PFSK-1 (cell line): ENCODE results near the gene IL9.

ENCODE experiments used
- POLR2AphosphoS5 ChIP-seq: IDR thresholded peaks from 2 replicates; pipeline ENCODE4 v1.6.1; 2012; ENCODE audit warnings: low read depth, mild to moderate bottlenecking, control low read depth, low read length, moderate library complexity
- SIN3A ChIP-seq: IDR thresholded peaks from 2 replicates; pipeline ENCODE4 v1.6.1; 2012; ENCODE audit warnings: mild to moderate bottlenecking, low read length, moderate library complexity, borderline replicate concordance; ENCODE audit not compliant: insufficient read depth
- TAF1 ChIP-seq: IDR thresholded peaks from 2 replicates; pipeline ENCODE4 v1.6.1; 2012; ENCODE audit warnings: low read length, control low read depth, borderline replicate concordance; ENCODE audit not compliant: insufficient read depth

GRCh38 chr5:135875567-135875966, 20.1 kb downstream of the IL9 start:
- TF ChIP-seq POLR2AphosphoS5 (no peak), TAF1 (no peak), SIN3A (no peak)
